ENCODE measurements around the gene ZNF790.

Gene ZNF790

GRCh38 chr19:36849701-36850558 is 11.7 kb upstream of the ZNF790 start:
- TF ChIP-seq ZBTB7A (IDR thresholded peaks at IDR 0.05; ENCODE audit: low read depth) (no peak), TAF1 (IDR thresholded peaks at IDR 0.05; ENCODE audit: low read depth) (no peak; the same call in 1 of the 2 replicates), MAX (IDR thresholded peaks at IDR 0.05) (0 out of 2 replicates have a peak, but pooled peaks have one; percentile 12), FOXM1 (IDR thresholded peaks at IDR 0.05; ENCODE audit: borderline replicate concordance, low read depth) (no peak), CEBPB (IDR thresholded peaks at IDR 0.05) (no peak), YY1 (IDR thresholded peaks at IDR 0.05; ENCODE audit: low read depth) (peak; percentile 78), EP300 (IDR thresholded peaks at IDR 0.05; ENCODE audit: borderline replicate concordance) (no peak), REST (IDR thresholded peaks at IDR 0.05; ENCODE audit: low read depth) (no peak), CREB1 (IDR thresholded peaks at IDR 0.05; ENCODE audit: low read depth) (no peak), RAD21 (IDR thresholded peaks at IDR 0.05; ENCODE audit: low read depth) (no peak), TEAD4 (IDR thresholded peaks at IDR 0.05) (no peak), NFIC (IDR thresholded peaks at IDR 0.05) (no peak), EGR1 (IDR thresholded peaks at IDR 0.05) (no peak), TCF12 (IDR thresholded peaks at IDR 0.05; ENCODE audit: low read depth) (no peak), USF1 (IDR thresholded peaks at IDR 0.05) (no peak)

- TF ChIP-seq TCF12 (IDR thresholded peaks at IDR 0.05; ENCODE audit: low read depth) (no peak), CEBPB (IDR thresholded peaks at IDR 0.05) (no peak), TEAD4 (IDR thresholded peaks at IDR 0.05) (no peak), ZBTB7A (IDR thresholded peaks at IDR 0.05; ENCODE audit: low read depth) (no peak)
Measured at GRCh38 chr19:36847968-36848367, 9.8 kb upstream of the ZNF790 start.

- no peak for TF ChIP-seq ZBTB7A (IDR thresholded peaks at IDR 0.05; ENCODE audit: low read depth)
- TF ChIP-seq REST (IDR thresholded peaks at IDR 0.05; ENCODE audit: low read depth) = no peak
- no peak for TF ChIP-seq MAX (IDR thresholded peaks at IDR 0.05)
- no peak; the same call in 1 of the 2 replicates for TF ChIP-seq TAF1 (IDR thresholded peaks at IDR 0.05; ENCODE audit: low read depth)
- TF ChIP-seq YY1 (IDR thresholded peaks at IDR 0.05; ENCODE audit: low read depth) = no peak
- no peak for TF ChIP-seq CEBPB (IDR thresholded peaks at IDR 0.05)
- TF ChIP-seq CREB1 (IDR thresholded peaks at IDR 0.05; ENCODE audit: low read depth) = no peak
- no peak for TF ChIP-seq USF1 (IDR thresholded peaks at IDR 0.05)
- TF ChIP-seq EP300 (IDR thresholded peaks at IDR 0.05; ENCODE audit: borderline replicate concordance) = no peak
- no peak for TF ChIP-seq TEAD4 (IDR thresholded peaks at IDR 0.05)
- no peak for TF ChIP-seq RAD21 (IDR thresholded peaks at IDR 0.05; ENCODE audit: low read depth)
- no peak for TF ChIP-seq EGR1 (IDR thresholded peaks at IDR 0.05)
- no peak for TF ChIP-seq TCF12 (IDR thresholded peaks at IDR 0.05; ENCODE audit: low read depth)
- no peak for TF ChIP-seq FOXM1 (IDR thresholded peaks at IDR 0.05; ENCODE audit: borderline replicate concordance, low read depth)
- TF ChIP-seq NFIC (IDR thresholded peaks at IDR 0.05) = no peak
Measured at GRCh38 chr19:36838784-36839324, 667 bp upstream of the ZNF790 start.

GRCh38 chr19:36837176-36837905 is 846 bp downstream of the ZNF790 start:
- TF ChIP-seq EP300 (IDR thresholded peaks at IDR 0.05; ENCODE audit: borderline replicate concordance) (no peak), USF1 (IDR thresholded peaks at IDR 0.05) (no peak), EGR1 (IDR thresholded peaks at IDR 0.05) (no peak), NFIC (IDR thresholded peaks at IDR 0.05) (no peak), TAF1 (IDR thresholded peaks at IDR 0.05; ENCODE audit: low read depth) (no peak), CEBPB (IDR thresholded peaks at IDR 0.05) (no peak), REST (IDR thresholded peaks at IDR 0.05; ENCODE audit: low read depth) (no peak), YY1 (IDR thresholded peaks at IDR 0.05; ENCODE audit: low read depth) (no peak), ZBTB7A (IDR thresholded peaks at IDR 0.05; ENCODE audit: low read depth) (no peak), MAX (IDR thresholded peaks at IDR 0.05) (no peak), TEAD4 (IDR thresholded peaks at IDR 0.05) (no peak), FOXM1 (IDR thresholded peaks at IDR 0.05; ENCODE audit: borderline replicate concordance, low read depth) (no peak), TCF12 (IDR thresholded peaks at IDR 0.05; ENCODE audit: low read depth) (no peak), RAD21 (IDR thresholded peaks at IDR 0.05; ENCODE audit: low read depth) (no peak), CREB1 (IDR thresholded peaks at IDR 0.05; ENCODE audit: low read depth) (no peak)

All from Ishikawa (cell line).